ENCODE data around the gene AFM. TPM values are rescaled to one million over a fixed set of nuclear protein-coding genes. Genes with fewer than 3 reads are reported as not detected.

Gene AFM
- total RNA-seq, 1 experiment from 2014 or later = 2.5 TPM

- no peak for TF ChIP-seq CTCF (IDR thresholded peaks at IDR 0.05; ENCODE audit: insufficient read depth in 1 of 2, low read depth in 1 of 2, low read length in 1 of 2, severe bottlenecking in 1 of 2, unreplicated experiment in 1 of 2)
- Mint-ChIP-seq H3K36me3 (ENCODE audit: insufficient read depth, unreplicated experiment) (peaks cover 6% of the 10 kb centered on the region), H3K27ac (ENCODE audit: unreplicated experiment) (no peak overlapping the region), H3K27me3 (ENCODE audit: insufficient read depth, unreplicated experiment) (no peaks in the 10 kb centered on the region), H3K9me3 (ENCODE audit: unreplicated experiment) (no peaks in the 10 kb centered on the region), H3K4me3 (ENCODE audit: unreplicated experiment) (no peak overlapping the region), H3K4me1 (ENCODE audit: low read depth, unreplicated experiment) (no peaks in the 10 kb centered on the region)
- POLR2A ChIA-PET = no interaction called here
- no peaks in the 10 kb centered on the region for H3K4me1 ChIP-seq
- no peaks in the 10 kb centered on the region for H3K9me3 ChIP-seq
- no peak for DNase-seq
- CTCF ChIA-PET = no interaction called here
- intact Hi-C loops (cut with micrococcal nuclease; ENCODE audit: unreplicated experiment) = no loop called here
- H3K27me3 ChIP-seq (replicated peaks; ENCODE audit: control insufficient read depth, insufficient read depth, low read length) = no peaks in the 10 kb centered on the region
- H3K36me3 ChIP-seq (ENCODE audit: control insufficient read depth, insufficient read depth, low read length) = no peaks in the 10 kb centered on the region
- no peak overlapping the region for H3K4me3 ChIP-seq (ENCODE audit: low read depth, low read length)
- BruUV-seq (replicated peaks) = no TSS peak
Observed at GRCh38 chr4:73539386-73539785, 57.8 kb downstream of the AFM start.

- no peak for DNase-seq
- ChIA-PET POLR2A (no interaction called here), CTCF (no interaction called here)
- H3K27me3 Mint-ChIP-seq (ENCODE audit: insufficient read depth, unreplicated experiment) = no peaks in the 10 kb centered on the region
- intact Hi-C loops (cut with micrococcal nuclease; ENCODE audit: unreplicated experiment) = no loop called here
- H3K4me3 Mint-ChIP-seq (ENCODE audit: unreplicated experiment) = no peak overlapping the region
- H3K9me3 ChIP-seq = no peaks in the 10 kb centered on the region
- no TSS peak for BruUV-seq (replicated peaks)
- peaks cover 6% of the 10 kb centered on the region for H3K36me3 Mint-ChIP-seq (ENCODE audit: insufficient read depth, unreplicated experiment)
- no peaks in the 10 kb centered on the region for H3K4me1 Mint-ChIP-seq (ENCODE audit: low read depth, unreplicated experiment)
- TF ChIP-seq CTCF (IDR thresholded peaks at IDR 0.05; ENCODE audit: insufficient read depth in 1 of 2, low read depth in 1 of 2, low read length in 1 of 2, severe bottlenecking in 1 of 2, unreplicated experiment in 1 of 2) = no peak
- H3K27ac Mint-ChIP-seq (ENCODE audit: unreplicated experiment) = no peak overlapping the region
- H3K4me3 ChIP-seq (ENCODE audit: low read depth, low read length) = no peak overlapping the region
- H3K4me1 ChIP-seq = no peaks in the 10 kb centered on the region
- no peaks in the 10 kb centered on the region for H3K9me3 Mint-ChIP-seq (ENCODE audit: unreplicated experiment)
- H3K27me3 ChIP-seq (replicated peaks; ENCODE audit: control insufficient read depth, insufficient read depth, low read length) = no peaks in the 10 kb centered on the region
- H3K36me3 ChIP-seq (ENCODE audit: control insufficient read depth, insufficient read depth, low read length) = no peaks in the 10 kb centered on the region
Observed at GRCh38 chr4:73540826-73541225, 59.3 kb downstream of the AFM start.

GRCh38 chr4:73541251-73541650, 59.7 kb downstream of the AFM start:
- no peak overlapping the region for H3K27ac Mint-ChIP-seq (ENCODE audit: unreplicated experiment)
- POLR2A ChIA-PET = no interaction called here

More at GRCh38 chr4:73541251-73541650, 59.7 kb downstream of the AFM start:
- H3K4me3 ChIP-seq (ENCODE audit: low read depth, low read length) = no peak overlapping the region
- H3K9me3 Mint-ChIP-seq (ENCODE audit: unreplicated experiment) = no peaks in the 10 kb centered on the region
- intact Hi-C loops (cut with micrococcal nuclease; ENCODE audit: unreplicated experiment) = no loop called here
- TF ChIP-seq CTCF (IDR thresholded peaks at IDR 0.05; ENCODE audit: insufficient read depth in 1 of 2, low read depth in 1 of 2, low read length in 1 of 2, severe bottlenecking in 1 of 2, unreplicated experiment in 1 of 2) = no peak
- BruUV-seq (replicated peaks) = no TSS peak
- no peak for DNase-seq
- CTCF ChIA-PET = no interaction called here
- H3K27me3 ChIP-seq (replicated peaks; ENCODE audit: control insufficient read depth, insufficient read depth, low read length) = no peaks in the 10 kb centered on the region
- H3K36me3 Mint-ChIP-seq (ENCODE audit: insufficient read depth, unreplicated experiment) = peaks cover 6% of the 10 kb centered on the region
- no peaks in the 10 kb centered on the region for H3K36me3 ChIP-seq (ENCODE audit: control insufficient read depth, insufficient read depth, low read length)
- H3K4me3 Mint-ChIP-seq (ENCODE audit: unreplicated experiment) = no peak overlapping the region
- no peaks in the 10 kb centered on the region for H3K27me3 Mint-ChIP-seq (ENCODE audit: insufficient read depth, unreplicated experiment)
- H3K4me1 Mint-ChIP-seq (ENCODE audit: low read depth, unreplicated experiment) = no peaks in the 10 kb centered on the region
- H3K9me3 ChIP-seq = no peaks in the 10 kb centered on the region
- H3K4me1 ChIP-seq = no peaks in the 10 kb centered on the region

All from Caco-2 (cell line).